Spleen (tissue), 7 donors: ENCODE data around the gene UBAC1.
A peak's percentile ranks its signal among the peaks of the same experiment; 100 is the strongest.

Experiments used
- POLR2A ChIP-seq, 3 donors: fragments of 450-650 bp; IDR thresholded peaks; one replicate each; pipeline ENCODE4 v1.5.1; 2017; ENCODE audit warnings: antibody characterized with exemption in 3 of 3, mild to moderate bottlenecking in 1 of 3
- POLR2AphosphoS5 ChIP-seq, 3 donors: sonication (generic); formaldehyde crosslinking; IDR thresholded peaks; one replicate each; pipeline ENCODE4 v1.5.1; 2017; ENCODE audit warnings: antibody characterized with exemption in 3 of 3
- TF ChIP-seq, protein P1 (sequence below), 11 experiments: fragments of 200-600 bp in 7 of 11; fragments of 450-650 bp in 4 of 11; sonication (generic) in 4 of 11; IDR thresholded peaks in 8 of 11; conservative IDR thresholded peaks in 3 of 11; 1 replicate in 7 of 11; 2 replicates in 4 of 11; pipeline versions ENCODE4 v1.4.0 to v1.8.0; 2016 to 2021; ENCODE audit warnings: antibody characterized with exemption in 11 of 11, inconsistent platforms in 4 of 11, mild to moderate bottlenecking in 1 of 11
- donor health status: DM: no; HTN: no; CAD: no; lungs with moderate emphysema.
- donor health status: DM: no; HTN: no; CAD: no.
- donor health status: DM: no; HTN: no; CAD: no.

- TF ChIP-seq, protein P1, sequence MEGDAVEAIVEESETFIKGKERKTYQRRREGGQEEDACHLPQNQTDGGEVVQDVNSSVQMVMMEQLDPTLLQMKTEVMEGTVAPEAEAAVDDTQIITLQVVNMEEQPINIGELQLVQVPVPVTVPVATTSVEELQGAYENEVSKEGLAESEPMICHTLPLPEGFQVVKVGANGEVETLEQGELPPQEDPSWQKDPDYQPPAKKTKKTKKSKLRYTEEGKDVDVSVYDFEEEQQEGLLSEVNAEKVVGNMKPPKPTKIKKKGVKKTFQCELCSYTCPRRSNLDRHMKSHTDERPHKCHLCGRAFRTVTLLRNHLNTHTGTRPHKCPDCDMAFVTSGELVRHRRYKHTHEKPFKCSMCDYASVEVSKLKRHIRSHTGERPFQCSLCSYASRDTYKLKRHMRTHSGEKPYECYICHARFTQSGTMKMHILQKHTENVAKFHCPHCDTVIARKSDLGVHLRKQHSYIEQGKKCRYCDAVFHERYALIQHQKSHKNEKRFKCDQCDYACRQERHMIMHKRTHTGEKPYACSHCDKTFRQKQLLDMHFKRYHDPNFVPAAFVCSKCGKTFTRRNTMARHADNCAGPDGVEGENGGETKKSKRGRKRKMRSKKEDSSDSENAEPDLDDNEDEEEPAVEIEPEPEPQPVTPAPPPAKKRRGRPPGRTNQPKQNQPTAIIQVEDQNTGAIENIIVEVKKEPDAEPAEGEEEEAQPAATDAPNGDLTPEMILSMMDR (IDR thresholded peaks at IDR 0.05 in 8 of 11, conservative IDR thresholded peaks at IDR 0.05 in 3 of 11): no peak
- TF ChIP-seq POLR2A (IDR thresholded peaks at IDR 0.05): no peak
- TF ChIP-seq POLR2AphosphoS5 (IDR thresholded peaks at IDR 0.05): peak in 2 of 3 donors; percentile 6 to 34
These were observed 46.2 kb upstream of the UBAC1 start for GRCh38 chr9:136007276-136007933.
